Head of caudate nucleus (tissue), 42 donors: ENCODE results near the gene PRRC2C.
"Not testable (repeated sequence)": the region's sequence is repeated elsewhere in the genome, so short reads cannot be mapped to it uniquely, and the experiment has no call there.

ENCODE experiments used
- DNase-seq, 42 donors: peaks; one replicate each; pipeline versions ENCODE4 v3.0.0 to v3.0.0-alpha.2; 2020 to 2021; ENCODE audit warnings: mixed read lengths in 7 of 42
- intact Hi-C: fragments of 100-400 bp; cut with DNase I; formaldehyde crosslinking; loops from one replicate; pipeline ENCODE4 v1.15.0; 2022

PRRC2C gene

DNA sequence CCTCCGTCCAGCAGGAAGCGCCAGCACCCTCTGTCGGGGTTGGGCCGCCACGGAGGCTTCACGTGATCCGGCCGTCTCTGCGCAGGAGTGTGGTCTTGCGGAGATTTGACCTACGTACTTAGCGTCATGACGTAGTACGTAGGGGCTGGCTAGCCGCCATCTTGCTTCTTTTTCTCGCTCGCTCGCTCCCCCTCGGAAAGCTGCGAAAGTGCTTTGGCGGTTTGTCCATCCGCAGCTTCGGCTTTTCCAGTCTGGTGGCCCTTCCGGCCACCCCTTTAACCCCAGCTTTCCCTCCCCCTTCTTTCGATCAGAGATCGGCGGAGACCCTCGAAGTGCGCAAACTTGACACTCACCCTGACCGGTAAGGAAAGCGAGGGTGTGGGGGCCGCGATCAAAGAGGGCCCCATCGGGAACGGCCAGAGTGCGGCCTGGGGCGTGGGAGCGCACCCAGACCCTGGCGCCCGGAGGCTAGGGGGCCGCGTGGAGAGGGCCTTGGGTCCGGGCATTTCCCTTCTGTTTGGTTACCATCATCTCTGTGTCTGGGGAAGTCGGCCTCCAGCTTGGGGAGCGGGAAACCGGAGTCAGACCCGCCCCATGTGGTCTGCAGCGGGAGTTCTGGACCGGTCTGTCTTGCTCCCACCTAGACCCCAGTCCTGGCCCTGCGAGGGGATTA is at the start of gene PRRC2C:
TSS of gene PRRC2C (plus strand) at position 156 of the 673 bp plus-strand sequence. CDS start 26,559 bp downstream, outside the sequence.
- intact Hi-C loops, result loop anchor here (10.0 kb wide), 1 partner anchor 1049 kb away; the partner anchor contains the start of gene SUCO
- peak; percentile 94 to 99 (median 98) for DNase-seq

DNA sequence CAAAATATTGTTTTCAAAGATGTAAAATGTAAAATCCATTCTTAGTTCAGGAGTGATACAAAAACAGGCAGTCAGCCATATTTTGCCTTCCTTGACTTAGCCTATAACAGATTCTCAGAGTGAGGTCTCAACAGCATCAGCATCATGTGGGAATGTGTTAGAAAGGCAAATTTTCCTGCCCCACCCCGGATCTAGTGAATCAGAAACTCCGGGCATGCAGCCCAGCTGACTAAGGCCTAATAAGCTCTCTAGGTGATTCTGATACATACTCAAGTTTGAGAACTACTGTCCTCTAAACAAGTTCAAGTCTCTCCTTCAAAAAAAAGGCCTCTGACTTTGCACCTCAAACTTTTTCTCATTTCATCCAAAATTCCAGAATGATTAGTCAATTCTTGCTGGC is 46.9 kb upstream of the PRRC2C start:
- DNase-seq, result no peak
- intact Hi-C loops, result no loop called here

DNA sequence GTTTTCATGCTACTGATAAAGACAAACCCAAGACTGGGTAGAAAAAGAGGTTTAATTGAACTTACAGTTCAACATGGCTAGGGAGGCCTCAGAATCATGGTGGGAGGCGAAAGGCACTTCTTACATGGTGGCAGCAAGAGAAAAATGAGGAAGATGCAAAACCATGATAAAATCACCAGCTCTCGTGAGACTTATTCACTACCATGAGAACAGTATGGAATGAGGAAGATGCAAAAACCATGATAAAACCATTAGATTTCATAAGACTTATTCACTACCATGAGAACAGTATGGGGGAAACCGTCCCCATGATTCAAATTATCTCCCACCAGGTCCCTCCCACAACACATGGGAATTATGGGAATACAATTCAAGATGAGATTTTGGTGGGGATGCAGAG is 45.1 kb upstream of the PRRC2C start:
- DNase-seq, intact Hi-C loops: not testable (repeated sequence)

DNA sequence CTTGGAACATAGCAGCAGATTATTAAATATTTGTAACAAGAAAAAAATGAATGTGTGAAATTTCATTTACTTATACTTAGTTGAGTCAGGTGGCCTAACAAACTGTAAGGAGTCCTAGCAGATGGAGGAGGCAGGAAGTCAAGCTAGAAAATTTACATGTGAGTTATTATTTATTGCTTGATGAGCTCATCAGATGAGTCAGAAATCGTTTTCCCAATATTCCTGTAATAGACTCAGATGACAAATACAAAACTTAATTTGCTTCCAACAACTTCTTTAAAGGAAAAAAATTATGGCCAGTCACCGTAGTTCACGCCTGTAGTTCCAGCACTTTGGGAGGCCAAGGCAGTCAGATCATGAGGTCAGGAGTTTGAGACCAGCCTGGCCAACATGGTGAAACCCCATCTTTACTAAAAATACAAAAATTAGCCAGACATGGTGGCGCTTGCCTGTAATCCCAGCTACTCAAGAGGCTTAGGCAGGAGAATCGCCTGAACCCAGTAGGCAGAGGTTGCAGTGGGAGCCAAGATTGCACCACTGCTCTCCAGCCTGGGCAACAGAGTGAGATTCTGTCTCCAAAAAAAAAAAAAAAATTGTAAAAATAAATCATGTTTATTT is 43.9 kb upstream of the PRRC2C start:
- DNase-seq, intact Hi-C loops: not testable (repeated sequence)

DNA sequence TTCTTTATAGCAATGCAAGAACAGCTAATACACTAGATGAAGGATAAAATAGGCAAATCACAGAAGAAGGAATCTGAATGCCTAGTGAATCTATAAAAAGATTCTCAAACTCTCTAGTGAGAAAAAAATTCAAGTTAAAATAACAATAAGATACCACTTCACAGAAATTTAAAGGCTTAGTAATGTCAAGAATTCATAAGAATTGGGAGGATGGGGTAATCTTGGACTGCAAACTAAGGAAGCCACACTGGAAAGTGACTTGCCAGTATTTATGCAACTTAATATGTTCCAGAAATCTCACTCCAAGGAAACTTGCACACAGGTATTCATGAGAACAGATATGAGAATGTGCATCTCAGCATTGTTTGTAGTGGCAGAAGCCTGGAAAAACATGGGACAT is 38.9 kb upstream of the PRRC2C start:
- no peak for DNase-seq
- intact Hi-C loops, result no loop called here

DNA sequence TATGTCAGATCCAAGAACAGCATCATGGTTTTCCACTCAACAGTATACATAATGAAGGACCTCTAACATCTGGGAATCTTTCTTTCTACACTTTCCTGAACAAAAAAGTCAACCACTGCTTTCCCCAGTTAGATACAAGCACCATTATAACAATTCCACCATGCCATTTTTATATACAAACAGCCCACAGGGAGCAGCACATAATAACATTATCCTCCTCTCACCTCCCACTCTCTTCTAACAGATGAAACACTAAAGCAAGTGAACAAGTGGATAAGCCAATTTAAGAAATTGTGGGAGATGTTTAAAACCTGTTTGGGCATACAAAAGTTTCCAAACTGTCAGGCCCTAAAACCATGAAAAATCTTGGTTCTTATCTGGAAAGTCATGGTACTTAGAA is 29.4 kb upstream of the PRRC2C start:
- DNase-seq, result peak in 1 of 42 donors; percentile 5
- intact Hi-C loops, result no loop called here

DNA sequence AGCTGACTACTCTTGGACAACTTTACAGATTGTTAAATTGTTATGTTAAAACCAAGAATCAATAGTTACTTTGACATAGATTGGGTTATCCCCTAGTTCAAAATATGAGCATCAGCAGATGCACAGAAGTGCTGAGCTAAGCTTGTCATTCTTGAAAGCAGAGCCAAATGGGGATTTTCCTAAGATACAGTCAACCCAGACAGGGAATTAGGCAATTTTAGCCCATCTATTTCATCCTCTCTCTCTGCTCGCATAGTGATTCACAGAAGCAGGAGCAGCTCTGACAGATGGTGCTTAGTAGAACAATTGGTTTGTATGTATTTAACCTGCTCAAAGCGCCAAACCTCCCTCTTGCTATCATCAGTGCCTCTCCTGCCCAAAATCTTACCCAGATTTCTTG is 27.9 kb upstream of the PRRC2C start:
- DNase-seq, result no peak
- intact Hi-C loops, result no loop called here

DNA sequence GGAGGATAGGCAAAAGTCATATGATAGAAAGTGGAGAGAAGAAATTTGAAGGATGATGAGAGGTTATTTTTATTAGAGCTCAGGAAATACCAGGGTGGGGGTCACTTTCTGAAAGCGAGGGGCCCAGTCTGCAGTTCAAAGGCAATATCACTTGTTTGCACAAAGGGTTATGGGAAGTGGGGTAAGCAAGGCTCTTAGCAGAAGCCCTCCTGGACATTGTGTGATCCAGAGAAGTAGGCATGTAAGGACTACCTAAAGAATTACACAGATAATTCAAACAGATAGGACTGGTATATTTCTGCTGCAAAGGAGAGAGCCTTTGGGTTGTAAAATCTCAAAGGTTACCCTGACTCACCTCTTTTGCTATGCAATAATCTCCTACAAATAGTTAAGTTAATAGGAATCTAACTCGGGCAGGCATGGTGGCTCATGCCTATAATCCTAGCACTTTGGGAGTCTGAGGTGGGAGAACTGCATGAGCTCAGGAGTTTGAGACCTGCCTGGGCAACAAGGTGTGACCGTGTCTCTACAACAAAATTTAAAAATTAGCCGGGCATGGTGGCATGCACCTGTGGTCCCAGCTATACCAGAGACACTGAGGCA is 25.2 kb upstream of the PRRC2C start:
- no peak for DNase-seq
- intact Hi-C loops, result no loop called here

DNA sequence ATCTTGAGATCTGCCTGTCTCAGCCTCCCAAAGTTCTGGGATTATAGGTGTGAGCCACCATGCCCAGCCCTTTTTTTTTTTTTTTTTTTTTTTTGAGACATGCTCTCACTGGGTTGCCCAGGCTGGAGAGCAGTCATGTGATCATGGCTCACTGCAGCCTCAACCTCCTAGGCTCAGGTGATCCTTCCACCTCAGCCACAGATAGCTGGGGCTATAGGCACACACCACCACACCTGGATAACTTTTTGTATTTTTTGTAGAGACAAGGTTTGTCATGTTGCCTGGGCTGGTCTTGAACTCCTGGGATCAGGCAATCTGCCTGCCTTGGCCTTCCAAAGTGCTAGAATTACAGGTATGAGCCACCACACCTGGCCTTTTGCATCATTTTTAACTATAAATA is 17.7 kb upstream of the PRRC2C start:
- DNase-seq, result no peak
- intact Hi-C loops, result no loop called here

DNA sequence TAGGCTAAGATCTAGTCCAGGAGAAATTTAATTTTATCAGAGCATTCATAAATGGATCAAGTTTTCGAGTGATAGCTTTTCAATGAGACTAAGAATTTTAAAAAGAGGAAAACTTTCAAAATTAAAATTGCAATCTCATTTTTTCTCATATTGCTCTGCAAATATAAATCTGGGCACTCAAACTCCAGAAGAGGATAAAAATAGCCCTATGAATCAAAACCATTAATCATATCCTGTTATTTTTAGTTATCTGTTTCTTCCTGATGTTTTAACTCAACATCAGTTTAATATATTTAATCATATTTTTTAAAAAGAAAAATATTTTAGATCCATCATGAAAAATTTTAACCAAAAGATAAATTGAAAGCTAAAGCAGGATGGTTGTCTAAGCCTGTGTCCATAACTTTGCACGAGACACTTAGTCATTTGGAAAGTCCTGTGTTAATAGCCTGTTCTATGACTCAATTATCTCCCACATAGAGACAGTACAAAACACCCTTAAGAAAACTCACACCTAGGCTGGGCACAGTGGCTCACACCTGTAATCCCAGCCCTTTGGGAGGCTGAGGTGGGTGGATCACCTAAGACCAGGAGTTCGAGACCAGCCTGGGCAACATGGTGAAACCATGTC is 17.1 kb upstream of the PRRC2C start:
- no peak for DNase-seq
- intact Hi-C loops, result no loop called here

DNA sequence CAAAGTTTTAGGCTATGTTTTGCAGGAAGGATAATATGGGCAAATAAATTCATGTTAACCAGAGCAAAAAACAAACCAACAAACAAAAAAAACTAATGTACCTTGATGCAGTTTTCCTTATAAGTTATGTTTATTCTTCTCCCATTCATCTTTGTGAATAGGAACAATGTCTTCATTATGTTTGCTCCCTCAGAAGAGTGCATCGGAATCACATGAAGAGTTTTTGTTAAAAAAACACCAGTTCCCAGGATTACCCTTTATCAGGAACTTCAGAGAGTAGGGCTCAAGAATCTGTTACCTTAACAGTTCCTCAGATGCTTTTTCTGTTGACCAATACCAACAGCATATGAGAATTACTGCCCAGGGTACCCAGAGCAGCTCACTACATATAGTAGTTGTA is 14.6 kb upstream of the PRRC2C start:
- no peak for DNase-seq
- intact Hi-C loops, result no loop called here

DNA sequence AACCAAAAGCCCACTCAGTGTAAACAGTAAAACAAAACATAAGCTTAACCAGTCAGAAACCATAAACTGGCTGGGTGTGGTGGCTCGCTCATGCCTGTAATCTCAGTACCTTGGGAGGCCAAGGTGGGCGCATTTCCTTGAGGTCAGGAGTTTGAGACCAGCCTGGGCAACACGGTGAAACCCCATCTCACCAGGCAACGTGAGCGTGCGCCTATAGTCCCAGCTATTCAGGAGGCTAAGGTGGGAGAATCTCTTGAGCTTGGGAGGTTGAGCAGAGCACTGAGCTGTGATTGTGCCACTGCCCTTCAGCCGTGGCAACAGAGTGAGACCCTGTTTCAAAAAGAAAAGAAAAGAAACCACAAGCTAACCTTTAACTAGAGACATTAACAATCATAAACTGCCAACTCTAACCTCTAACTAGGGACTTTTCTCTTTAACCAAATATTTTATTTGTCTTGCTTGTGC is 13.1 kb upstream of the PRRC2C start:
- intact Hi-C loops, result no loop called here
- no peak for DNase-seq

DNA sequence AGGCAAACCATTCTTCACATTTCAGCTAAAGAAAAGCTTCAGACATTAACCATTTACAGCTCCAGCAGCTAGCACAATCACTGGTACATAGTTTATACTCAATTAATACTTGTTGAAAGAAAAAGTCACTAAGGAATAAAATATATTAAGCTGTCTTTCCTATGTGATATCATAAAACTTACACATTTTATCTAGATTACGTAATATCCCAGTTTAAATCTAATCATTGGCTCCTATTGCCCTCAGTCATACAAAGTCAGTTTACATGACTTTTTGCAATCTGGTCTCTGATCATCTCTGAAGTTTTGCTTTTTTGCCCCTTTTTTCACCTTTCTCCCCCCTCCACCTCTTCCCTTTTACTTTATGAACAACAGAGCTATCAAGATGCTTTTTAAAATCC is 8.5 kb upstream of the PRRC2C start:
- intact Hi-C loops, result no loop called here
- DNase-seq, result no peak

DNA sequence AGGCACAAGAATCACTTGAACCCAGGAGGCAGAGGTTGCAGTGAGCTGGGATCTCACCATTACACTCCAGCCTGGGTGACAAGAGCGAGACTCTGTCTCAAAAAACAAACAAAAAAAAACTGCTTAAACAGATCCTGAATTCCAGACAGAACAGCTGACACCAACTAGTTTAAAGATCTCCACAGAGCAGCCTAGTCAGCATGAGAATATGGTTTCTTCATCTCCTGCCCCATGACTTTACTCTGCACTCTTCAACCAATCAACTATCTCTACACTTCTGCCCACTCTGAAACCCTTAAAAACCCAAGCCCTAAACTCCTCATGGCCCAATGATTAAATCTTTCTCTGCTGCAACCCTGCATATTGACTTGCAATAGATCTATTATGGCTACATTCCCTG is 7.5 kb upstream of the PRRC2C start:
- no peak for DNase-seq
- intact Hi-C loops, result no loop called here

DNA sequence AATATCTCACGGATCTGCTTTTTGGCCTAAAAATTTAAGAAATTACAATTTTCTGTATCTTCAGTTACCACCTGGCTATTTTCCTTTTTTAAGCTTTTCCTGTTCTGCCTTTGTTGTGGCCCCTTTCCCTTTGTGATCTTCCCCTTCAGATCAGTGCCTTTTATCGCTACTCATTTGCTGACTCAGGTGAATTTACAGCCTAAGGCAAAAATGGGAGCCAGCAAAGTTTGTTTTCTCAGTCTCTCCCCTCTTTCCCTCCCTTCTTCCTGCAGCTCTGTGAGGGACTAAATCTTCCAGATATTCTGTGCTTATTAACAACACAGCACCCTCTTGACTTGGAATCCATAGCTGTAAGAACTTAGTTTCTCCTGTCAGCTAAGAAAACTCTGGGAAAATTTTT is 5.3 kb upstream of the PRRC2C start:
- intact Hi-C loops, result loop anchor here (10.0 kb wide), 1 partner anchor 1055 kb away; the partner anchor contains the start of gene SUCO

DNA sequence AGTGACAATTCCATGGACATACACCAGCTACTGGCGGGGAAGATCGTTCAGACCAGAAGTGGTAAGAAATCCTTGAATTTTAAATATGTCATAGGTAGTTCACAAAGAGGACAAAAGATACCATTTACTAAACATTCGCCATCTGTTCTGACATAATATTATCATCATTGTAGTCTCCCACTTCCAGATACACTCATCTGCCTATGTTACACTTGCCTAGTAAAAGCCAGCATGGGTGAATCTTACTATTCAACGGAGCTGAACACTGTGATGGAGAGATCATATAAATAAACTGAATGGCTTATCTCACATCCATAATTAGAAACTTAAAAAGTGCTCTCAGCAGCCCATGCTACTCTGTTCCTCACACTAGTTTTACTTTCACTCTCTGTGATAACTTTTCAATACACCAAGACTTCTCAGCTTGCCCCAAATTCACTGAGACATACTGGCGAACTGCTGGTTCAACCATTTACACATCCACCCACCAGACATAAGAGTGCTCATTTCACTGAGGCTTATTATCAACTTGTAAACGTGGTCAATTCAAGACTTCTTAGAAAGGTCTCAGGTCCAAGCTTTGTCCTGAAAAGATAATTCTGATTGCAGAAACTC is 463 bp upstream of the PRRC2C start:
- no peak for DNase-seq
- intact Hi-C loops, result loop anchor here (10.0 kb wide), 1 partner anchor 1050 kb away; the partner anchor contains the start of gene SUCO

More for the DNA sequence above, 5.3 kb upstream of the PRRC2C start:
- no peak for DNase-seq

DNA sequence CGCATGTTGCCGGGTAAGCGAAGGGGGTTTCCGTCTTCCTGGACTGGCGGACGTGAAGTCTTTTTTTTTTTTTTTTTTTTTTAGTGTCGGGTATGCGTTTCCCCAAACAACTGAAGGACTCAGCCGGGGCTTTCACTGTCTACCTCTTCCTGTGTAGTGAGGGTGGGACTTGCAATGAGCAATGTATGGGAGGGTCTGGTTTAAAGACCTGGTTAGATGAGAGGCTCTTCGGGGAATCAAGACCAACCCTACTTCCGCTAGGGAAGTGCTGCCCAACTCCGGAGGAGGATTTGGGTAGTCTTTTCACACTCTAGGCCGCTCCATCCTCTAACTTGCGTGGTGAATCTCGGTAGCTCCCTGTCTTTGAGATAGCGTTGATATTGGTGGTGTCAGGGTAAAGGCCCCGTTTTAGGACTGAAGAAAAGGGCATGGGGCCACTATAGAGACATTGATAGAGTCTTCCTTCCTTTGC is 754 bp downstream of the PRRC2C start:
- DNase-seq, result peak in 21 of 42 donors; percentile 9 to 55 (median 24)
- intact Hi-C loops, result loop anchor here (10.0 kb wide), 1 partner anchor 1049 kb away; the partner anchor contains the start of gene SUCO

DNA sequence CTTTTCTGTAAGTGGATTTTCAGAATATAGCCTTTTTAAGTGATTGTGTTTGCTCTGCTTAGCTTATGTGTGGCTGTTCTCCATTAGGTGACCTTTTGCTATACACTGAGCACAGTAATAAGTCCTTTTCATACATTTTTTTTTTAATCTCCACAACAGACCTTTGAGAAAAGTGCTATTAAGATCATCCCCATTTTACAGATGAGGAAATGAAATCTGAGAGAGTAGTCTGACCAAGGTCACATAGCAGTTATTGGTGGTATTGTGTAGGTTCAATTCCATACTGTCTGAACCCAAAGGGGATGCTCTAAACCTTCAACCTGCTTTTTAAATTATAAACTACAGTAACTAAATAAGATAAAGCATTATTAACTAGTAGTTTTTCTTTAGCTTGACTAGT is 1.7 kb downstream of the PRRC2C start:
- intact Hi-C loops, result loop anchor here (10.0 kb wide), 1 partner anchor 1048 kb away; the partner anchor contains the start of gene SUCO
- DNase-seq, result no peak
